Epidermal melanocyte (primary cell): ENCODE results near the gene B3GALT6.
A peak's percentile ranks its signal among the peaks of the same experiment; 100 is the strongest.
"Not testable (repeated sequence)": the region's sequence is repeated elsewhere in the genome, so short reads cannot be mapped to it uniquely, and the experiment has no call there.

Source experiments
- DNase-seq: peaks from one replicate; pipeline ENCODE4 v3.0.0; 2011; ENCODE audit warnings: low spot score; ENCODE audit not compliant: insufficient read length

The B3GALT6 gene

DNA sequence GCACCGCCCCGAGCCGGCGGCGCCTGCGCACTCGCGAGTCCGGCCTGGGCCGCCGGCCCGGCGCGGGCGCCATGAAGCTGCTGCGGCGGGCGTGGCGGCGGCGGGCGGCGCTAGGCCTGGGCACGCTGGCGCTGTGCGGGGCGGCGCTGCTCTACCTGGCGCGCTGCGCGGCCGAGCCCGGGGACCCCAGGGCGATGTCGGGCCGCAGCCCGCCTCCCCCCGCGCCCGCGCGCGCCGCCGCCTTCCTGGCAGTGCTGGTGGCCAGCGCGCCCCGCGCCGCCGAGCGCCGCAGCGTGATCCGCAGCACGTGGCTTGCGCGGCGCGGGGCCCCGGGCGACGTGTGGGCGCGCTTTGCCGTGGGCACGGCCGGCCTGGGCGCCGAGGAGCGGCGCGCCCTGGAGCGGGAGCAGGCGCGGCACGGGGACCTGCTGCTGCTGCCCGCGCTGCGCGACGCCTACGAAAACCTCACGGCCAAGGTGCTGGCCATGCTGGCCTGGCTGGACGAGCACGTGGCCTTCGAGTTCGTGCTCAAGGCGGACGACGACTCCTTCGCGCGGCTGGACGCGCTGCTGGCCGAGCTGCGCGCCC, at the start of gene B3GALT6:
Gene B3GALT6 (plus strand): TSS at position 30 of the 588 bp plus-strand sequence. CDS start 42 bp downstream, at position 72.
- no peak for DNase-seq

DNA sequence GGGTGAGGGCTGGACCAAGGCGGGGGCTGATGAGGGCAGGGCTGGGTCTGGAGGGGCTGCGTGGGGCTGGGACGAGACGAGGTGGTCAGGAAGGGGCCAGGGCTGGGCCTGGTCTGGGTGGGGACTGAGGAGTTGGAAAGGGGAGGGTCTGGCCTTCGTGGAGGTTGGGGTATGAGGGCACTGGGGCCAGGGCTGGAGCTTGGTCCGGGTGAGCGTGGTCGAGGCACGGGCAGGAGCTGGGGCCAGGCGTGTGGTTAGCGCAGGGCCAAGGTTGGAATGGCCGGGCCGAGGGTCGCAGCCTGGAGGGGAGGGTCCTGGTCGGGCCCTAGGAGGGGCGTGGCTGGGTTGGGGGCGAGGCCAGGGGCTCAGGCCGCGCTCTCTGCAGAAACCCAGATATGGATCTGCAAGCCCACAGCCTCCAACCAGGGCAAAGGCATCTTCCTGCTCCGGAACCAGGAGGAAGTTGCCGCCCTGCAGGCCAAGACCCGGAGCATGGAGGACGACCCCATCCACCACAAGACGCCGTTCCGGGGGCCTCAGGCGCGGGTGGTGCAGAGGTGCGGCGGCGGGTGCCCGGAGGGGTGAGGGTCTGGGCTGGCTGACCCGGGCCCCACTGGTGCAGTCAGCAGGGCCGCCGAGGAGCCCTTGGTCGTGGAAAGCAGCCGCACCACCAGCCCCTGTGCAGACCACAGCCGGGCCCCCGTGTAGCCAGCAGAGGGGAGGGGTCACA, 49.4 kb upstream of the B3GALT6 start:
- DNase-seq: no peak

DNA sequence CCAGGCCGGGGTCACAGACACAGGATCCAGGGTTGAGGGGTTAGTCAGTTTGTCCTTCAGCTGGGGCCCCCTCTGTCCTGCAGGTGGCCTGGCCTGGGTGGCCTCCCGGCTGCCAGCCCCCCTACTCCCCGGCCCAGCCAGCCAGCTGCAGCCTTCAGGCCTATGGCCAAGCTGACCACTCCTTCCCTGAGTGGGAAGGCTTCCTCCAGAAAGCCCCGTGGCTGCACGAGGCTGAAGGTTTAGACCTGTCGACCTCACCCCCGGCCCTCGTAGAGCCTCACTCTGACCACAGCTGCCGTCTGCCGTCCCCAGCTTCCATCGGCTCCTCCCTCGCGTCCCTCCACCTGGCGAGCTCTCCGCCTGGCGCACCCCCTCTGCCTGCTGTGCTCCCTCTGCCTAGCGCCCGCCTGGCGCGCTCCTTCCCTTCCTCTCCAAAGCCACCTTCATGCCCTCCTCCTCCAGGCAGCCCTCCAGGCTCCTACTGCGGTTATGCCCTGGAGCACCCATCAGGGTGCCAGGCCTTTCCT, 48.8 kb upstream of the B3GALT6 start:
- DNase-seq: no peak

DNA sequence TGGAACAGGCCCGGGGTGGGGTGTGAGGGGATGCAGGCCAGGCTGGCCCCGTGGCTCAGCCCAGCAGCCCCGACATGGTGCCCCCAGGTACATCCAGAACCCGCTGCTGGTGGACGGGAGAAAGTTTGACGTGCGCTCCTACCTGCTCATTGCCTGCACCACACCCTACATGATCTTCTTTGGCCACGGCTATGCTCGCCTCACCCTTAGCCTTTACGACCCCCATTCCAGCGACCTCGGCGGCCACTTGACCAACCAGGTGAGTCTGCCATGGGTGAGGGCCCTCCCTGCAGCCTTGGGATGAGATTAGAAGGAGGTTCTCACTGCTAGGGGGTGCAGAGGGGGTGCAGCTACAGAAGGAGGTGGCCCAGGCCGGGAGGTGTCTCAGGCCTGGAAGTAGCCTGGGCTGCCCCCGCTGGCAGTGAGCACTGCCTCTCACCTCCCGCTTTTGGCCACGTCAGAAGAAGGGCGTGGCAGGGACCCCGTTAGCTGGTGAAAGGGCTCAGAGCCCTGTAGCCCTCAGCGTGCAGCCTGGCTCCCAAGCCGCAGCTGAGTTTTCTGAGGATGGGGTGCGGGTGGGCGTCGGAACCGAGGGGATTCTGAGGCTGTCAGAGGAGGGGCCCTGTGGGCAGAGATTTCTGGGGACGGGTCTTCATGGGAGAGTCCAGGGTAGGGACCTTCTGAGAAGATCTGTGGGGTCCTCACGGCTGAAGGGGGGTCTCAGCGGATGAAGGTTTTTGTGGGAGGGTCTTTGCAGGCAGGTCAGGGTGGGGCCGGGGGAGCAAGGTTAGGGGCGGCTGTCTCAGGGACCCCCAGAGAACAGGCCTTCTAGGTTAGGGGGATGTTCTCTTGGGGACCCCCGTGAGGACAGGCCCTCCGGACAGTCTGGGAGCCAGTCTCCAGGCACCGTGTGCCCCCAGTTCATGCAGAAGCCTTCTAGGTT, 47.9 kb upstream of the B3GALT6 start:
- DNase-seq: peak; percentile 12

DNA sequence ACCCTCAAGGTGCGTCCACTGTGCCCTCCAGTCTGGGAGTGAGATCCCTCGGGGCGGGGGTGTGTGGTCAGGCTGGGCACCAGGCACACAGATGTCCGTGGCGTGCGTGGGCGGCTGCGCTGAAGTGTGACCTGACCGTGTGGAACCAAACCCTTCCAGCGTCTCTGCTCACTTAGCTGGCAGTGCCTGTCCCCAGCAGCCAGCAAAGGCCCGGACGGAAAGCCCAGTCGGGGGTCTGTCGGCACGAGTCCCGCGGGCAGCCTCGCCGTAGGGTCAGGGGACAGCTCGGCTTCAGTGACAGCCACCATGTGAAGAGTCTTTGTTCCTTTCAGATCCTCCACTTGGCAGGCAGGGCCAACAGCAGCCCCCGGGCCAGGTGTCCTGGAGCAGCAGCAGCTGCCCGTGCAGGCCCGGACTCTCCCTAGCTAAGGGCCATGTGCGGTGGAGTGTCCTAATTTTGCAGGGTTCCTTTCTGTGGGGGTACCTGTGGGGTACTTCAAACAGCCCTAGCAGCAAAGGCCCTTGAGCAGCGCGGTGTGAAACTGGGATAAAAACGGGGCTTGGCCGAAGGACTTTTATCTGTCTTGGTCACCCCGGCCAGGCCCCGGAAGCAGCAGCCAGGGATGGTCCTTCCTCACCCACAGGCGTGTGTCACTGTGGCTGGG, 46.8 kb upstream of the B3GALT6 start:
- no peak for DNase-seq

DNA sequence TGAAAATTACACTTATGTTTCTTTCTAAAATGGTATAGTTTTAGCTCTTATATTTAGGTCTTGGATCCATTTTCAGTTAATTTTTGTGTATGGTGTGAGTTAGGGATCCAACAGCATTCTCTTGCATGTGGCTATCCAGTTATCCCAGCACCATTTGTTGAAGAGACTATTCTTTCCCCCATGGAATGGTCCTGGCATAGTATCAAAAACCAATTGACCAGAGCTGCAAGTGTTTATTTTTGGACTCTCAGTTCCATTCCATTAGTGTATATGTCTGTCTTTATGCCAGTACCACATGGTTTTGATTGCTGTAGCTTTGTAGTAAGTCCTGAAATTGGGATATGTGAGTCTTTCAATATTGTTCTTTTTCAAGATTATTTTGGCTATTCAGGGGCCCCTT, 44.1 kb upstream of the B3GALT6 start:
- DNase-seq: peak; percentile 16

DNA sequence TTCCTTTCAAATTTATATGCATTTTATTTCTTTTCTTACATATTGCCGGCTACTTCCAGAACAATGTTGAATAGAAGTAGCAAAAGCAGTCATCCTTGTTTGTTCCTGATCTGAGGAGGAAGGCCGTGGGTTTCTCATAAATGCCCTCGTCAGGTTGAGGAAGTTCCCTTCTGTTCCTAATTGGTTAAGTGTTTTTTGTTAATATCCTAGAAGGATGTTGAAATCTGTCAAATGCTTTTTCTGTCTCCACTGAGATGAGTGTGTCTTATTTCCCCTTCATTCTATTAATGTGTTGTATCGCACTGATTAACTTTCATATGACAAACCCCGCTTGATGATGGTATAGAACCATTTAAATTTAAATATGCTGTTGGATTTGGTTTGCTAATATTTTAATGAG, 42.9 kb upstream of the B3GALT6 start:
- no peak for DNase-seq

DNA sequence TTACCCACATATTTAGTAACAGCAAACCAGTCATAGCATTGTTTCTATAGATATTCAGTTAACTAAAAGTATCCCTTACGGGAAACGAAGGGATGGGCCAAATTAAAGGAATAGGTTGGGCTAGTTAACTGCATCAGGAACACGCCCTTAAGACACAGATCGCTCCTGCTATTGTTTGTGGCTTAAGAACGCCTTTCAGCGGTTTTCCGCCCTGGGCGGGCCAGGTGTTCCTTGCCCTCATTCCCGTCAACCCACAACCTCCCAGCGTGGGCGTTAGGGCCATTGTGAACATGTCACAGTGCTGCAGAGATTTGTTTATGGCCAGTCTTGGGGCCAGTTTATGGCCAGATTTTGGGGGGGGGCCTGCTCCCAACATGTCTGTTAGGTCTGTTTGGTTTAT, 40.3 kb upstream of the B3GALT6 start:
- DNase-seq: no peak

DNA sequence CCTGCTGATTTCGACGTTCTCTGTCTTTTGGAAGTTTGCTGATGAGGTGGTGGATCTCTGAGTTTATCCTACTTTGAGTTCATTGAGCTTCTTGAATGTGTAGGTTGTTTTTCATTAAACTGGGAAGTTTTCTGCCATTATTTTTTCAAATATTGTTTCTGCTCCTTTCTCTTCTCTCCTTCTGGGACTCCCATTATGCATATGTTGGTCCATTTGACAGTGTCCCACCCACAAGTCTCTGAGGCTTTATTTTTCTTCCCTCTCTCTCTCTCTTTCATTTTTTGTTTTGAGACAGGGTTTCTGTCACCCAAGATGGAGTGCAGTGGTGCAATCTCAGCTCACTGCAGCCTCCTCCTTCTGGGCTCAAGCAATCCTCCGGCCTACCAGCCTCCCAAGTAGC, 37.3 kb upstream of the B3GALT6 start:
- no peak for DNase-seq

DNA sequence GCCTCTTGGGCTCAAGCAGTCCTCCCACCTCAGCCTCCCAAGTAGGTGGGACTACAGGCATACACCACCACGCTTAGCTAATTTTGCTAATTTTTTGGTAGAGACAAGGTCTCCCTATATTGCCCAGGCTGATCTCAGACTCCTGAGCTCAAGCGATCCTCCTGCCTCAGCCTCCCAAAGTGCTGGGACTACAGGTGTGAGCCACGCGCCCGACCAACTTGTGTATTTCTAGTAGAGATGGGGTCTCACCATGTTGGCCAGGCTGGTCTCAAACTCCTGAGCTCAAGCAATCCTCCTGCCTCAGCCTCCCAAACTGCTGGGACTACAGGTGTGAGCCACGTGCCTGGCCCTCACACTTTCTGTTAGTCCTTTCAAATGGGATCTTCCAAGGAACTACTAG, 36.3 kb upstream of the B3GALT6 start:
- not testable (repeated sequence) for DNase-seq

DNA sequence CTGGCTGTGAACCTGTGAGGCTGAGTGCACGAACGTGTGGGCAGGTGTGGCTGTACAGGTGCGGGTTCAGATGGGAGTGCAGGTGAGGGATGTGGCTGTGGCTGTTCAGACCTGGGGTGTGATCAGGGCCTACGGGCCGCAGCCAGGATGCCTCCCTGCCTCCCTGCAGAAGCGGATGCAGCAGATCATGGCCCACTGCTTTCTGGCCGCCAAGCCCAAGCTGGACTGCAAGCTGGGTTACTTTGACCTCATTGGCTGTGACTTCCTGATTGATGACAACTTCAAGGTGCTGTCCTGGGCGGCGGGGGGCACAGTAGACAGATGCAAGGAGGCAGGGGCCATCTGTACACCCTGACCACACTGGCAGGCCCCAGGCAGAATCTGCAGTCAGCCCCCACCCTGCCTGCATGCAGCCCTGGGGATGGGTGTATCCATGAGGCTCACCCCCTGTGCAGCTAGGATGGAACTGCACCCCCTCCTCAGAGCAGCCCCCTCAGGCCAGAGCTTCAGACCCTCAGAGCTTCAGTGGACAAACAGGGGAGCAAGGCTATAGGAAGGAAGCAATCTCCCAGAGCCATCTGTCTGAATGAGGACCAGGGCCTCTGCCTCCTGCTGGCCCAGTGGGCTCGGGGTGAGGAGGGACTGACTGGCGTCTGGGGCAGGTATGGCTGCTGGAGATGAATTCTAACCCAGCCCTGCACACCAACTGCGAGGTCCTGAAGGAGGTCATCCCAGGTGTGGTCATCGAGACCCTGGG, 35.4 kb upstream of the B3GALT6 start:
- DNase-seq: peak; percentile 8

DNA sequence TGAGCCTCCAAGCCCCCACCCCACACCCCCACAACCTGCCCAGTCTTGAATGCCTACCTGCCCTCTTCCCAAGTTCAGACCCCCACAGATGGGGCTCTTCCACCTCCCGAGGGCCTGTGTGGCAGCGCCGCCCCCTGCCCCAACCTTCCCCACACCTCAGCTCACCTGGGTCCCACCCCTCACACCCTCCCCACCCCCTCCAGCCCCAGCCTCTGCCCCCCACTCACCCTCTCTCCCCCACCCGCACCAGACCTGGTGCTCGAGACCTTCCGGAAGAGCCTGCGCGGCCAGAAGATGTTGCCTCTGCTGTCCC, 34.9 kb upstream of the B3GALT6 start:
- peak; percentile 11 for DNase-seq

DNA sequence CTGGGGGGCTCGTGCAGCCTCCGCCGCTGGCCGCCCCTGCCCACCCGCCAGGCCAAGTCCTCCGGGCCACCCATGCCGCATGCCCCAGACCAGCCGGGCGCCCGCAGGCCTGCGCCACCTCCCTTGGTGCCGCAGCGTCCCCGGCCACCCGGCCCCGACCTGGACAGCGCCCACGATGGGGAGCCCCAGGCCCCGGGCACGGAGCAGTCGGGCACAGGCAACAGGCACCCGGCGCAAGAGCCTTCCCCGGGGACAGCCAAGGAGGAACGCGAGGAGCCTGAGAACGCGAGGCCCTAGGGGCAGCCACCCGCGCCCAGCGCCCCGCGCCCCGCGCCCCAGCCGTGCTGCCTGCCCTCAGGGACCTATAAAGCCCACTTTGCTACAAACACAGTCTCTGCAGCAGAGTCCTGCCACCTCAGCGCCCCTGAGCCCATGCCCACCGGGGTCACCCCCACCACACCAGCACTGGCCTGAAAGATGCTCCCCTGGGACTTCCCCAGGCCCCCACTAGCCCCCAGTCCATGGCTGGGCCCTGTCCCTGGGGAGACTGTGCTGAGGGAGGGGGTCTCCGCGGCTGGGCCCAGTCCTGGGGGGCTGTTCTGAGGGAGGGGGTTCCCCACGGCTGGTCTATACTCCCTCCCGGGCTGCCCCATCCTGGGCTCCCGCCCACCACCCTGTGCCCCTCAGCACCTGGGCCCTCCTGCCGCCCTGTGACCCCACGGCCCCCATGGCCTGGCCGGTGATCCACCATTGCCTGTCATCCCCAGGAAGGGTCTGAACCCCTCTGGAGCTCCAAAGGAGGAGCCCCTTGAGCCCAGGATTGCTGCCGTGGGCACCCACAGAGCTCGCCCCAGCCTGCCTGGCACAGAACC, 34.2 kb upstream of the B3GALT6 start:
- peak; percentile 2 for DNase-seq

DNA sequence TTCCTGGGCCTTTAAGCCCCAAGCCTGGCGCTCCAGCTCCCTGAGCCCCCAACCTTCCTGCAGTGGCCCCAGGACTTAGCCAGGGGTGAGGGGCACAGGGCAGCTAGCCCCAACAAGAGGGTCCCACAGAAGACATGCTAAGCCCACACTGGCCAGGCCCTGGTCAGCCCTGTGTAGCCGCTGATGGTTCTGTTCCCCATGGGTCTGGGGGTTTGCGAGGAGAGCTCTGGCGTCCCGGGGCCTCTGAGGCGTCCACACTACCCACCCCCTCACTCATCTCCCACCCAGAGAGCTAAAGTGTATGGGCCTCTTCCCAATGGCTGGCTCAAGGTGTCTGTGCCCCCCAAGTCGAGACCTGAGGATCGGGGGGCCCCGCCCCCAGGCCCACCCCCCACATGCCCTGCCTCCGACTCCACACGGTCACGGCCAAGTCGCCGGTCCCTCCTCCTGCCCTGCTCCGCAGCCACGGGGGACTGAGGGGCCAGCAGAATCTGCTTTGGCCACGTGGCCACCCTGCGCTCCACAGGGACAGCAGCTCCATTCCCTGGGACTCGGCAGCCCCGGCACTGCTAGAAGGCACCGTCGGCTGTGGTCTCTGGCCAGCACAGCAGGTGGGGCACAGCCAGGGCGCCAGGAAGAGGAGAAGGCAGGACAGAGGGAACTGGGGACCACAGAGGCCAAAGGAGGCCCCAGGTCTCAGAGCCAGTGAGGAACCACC, 33.5 kb upstream of the B3GALT6 start:
- DNase-seq: no peak

DNA sequence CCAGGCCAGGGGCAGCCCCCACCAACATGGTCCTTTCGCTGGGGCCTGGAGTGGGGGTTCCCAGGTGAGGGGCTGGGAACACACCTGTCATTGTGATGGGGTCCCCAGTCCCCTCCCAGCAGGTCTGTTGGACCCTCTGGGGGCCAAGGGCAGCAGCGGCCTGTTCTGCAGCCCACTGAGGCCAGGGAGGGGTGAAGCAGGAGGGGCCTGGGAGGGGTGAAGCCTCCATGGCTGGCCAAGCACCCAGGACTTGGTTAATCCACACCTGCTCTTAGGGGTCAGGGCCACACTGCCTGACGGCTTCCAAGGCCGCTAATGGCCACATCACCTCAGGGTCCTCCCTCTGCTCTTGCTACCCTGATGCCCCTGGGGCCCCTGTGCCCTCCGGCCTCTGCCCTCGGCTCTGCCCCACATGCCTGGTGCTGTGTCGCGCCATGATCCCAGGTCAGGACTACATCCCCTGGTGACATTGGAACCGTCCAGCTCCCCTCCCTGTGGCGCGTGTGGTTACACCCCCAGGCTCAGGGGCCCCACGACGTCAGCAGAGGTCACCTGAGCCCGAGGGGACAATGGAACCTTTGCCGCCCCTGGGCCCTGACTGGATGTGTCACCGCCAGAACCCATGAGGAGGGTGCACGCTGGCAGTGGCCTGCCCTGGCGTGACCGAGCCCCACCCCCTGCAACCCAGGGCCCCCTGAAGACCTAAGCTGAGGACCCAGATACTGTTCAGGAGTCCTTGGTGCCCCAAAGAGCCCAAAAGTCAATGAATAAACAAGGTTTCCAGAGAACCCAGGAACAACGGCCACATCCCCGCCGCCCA, 32.7 kb upstream of the B3GALT6 start:
- no peak for DNase-seq

DNA sequence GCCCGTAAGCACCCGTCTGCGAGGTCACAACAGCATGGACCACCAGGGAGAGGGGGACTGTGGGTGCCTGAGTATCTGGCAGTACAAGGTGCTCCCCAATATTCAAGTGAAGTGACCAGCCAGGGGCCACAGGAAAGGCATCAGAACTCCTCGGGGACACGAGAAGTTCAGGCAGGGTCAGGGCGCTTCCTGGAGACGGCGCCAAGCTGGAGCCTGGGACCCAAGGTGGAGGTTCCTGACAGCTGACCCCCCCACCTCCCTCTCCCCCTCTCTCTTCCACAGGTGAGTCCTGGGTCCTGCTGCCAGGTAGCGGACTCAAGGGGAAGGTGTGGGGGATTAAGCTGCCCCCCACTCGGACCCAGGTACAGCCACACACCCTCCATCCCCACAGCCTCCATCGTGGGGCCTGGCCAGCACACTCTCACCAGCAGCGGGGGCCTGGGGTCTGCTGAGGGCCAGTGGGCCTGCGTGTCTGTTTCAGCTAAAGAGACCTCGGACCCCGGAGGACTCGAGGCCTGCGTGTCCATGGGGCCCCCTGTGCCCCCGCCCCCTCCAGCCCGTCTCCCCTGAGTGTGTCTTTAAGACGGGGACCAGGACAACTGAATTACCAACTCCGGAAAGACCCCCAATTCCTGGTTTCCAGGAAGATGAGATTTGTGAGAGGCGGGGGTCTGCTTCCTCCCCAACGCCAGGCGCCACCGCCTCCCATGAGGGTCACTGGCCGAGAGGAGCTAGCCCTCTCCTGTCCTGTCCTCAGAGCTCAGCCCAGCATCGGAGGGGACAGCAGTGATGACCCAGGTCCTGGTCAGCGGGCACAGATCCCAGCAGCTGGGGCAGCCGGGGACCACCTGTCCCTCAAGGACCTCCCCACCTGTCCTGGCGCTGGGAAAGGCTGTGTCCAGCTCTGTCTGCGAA, 31.8 kb upstream of the B3GALT6 start:
- no peak for DNase-seq
